A549 (cell line): ENCODE measurements around the gene PLEKHA5. TPM values are rescaled to one million over a fixed set of nuclear protein-coding genes. Genes with fewer than 3 reads are reported as not detected.
A peak's percentile ranks its signal among the peaks of the same experiment; 100 is the strongest.

Experiments
- ATAC-seq, 2 experiments: fragments of 200-7000 bp in 1 of 2; fragments of >200 bp in 1 of 2; cut with Nextera tagmentation in 1 of 2; cut with Tn5 transposase in 1 of 2; 3 replicates each; pipeline versions ENCODE4 v1.8.0 to v1.9.1; 2018 to 2020; ENCODE audit warnings: mild to moderate bottlenecking in 1 of 2, moderate library complexity in 1 of 2
- CTCF ChIA-PET: fragments of 300-600 bp; sonication (Branson Sonifier 250); formaldehyde crosslinking; extraction: SDS; loops from one replicate; lab custom pipeline; 2021; ENCODE audit warnings: antibody characterized with exemption, inconsistent platforms; lab: Yijun Ruan, JAX
- POLR2A ChIA-PET: fragments of 350-600 bp; formaldehyde crosslinking; extraction: SDS; loops from one replicate; lab custom pipeline; 2021; ENCODE audit warnings: antibody characterized with exemption, inconsistent platforms; lab: Yijun Ruan, JAX
- DNase-seq, 2 experiments: peaks; one replicate each; pipeline versions ENCODE4 v3.0.0 to v3.0.0-alpha.2; 2011 to 2016; ENCODE audit warnings: low read depth in 1 of 2, low spot score in 1 of 2
- FAIRE-seq: peaks from 2 replicates; lab custom pipeline; 2011; peaks lifted over from hg19 to GRCh38; lab: Jason Lieb, UNC
- H3K27ac ChIP-seq, 2 experiments: fragments of >200 bp; sonication (Bioruptor Twin); formaldehyde crosslinking; 3 replicates each; pipeline ENCODE4 v1.5.1; 2016 to 2017
- H3K4me1 ChIP-seq: fragments of >200 bp; sonication (Bioruptor Twin); formaldehyde crosslinking; 3 replicates; pipeline ENCODE4 v1.6.1; 2016
- H3K4me2 ChIP-seq: fragments of >200 bp; sonication (Bioruptor Twin); formaldehyde crosslinking; 3 replicates; pipeline ENCODE4 v1.6.1; 2016
- H3K4me3 ChIP-seq: fragments of >200 bp; sonication (Bioruptor Twin); formaldehyde crosslinking; 3 replicates; pipeline ENCODE4 v1.5.1; 2016
- H3K9me3 ChIP-seq: fragments of >200 bp; sonication (Bioruptor Twin); formaldehyde crosslinking; 3 replicates; pipeline ENCODE4 v1.6.1; 2016
- ATOH8 ChIP-seq: fragments of 250-450 bp; sonication (Bioruptor Pico); IDR thresholded peaks from 2 replicates; pipeline ENCODE4 v1.5.0; 2020; ENCODE audit warnings: low read depth, mild to moderate bottlenecking, moderate library complexity
- BHLHE40 ChIP-seq: IDR thresholded peaks from 2 replicates; pipeline ENCODE4 v1.6.1; 2012; ENCODE audit warnings: low read depth, low read length, inconsistent platforms
- CBX8 ChIP-seq: fragments of 200-600 bp; sonication (generic); IDR thresholded peaks from 2 replicates; pipeline ENCODE4 v1.6.1; 2016
- CHD2 ChIP-seq: fragments of 150-350 bp; IDR thresholded peaks from 2 replicates; pipeline ENCODE4 v1.6.1; 2014; ENCODE audit warnings: low read length; ENCODE audit not compliant: partially characterized antibody
- E2F6 ChIP-seq: IDR thresholded peaks from 2 replicates; pipeline ENCODE4 v1.6.1; 2012; ENCODE audit warnings: low read depth, borderline replicate concordance
- ELK1 ChIP-seq: fragments of 150-350 bp; IDR thresholded peaks from 2 replicates; pipeline ENCODE4 v1.6.1; 2014; ENCODE audit warnings: low read depth, mild to moderate bottlenecking, low read length
- FOSB ChIP-seq: fragments of 250-450 bp; sonication (Bioruptor Pico); IDR thresholded peaks from 2 replicates; pipeline ENCODE4 v1.5.0; 2020; ENCODE audit warnings: mild to moderate bottlenecking, moderate library complexity
- GATA3 ChIP-seq: IDR thresholded peaks from 2 replicates; pipeline ENCODE4 v1.6.1; 2012; ENCODE audit warnings: borderline replicate concordance
- HES2 ChIP-seq: fragments of >200 bp; sonication (Bioruptor Twin); formaldehyde crosslinking; IDR thresholded peaks from 2 replicates; pipeline ENCODE4 v1.6.1; 2016
- HOXA7 ChIP-seq: fragments of 250-450 bp; sonication (Bioruptor Pico); IDR thresholded peaks from 2 replicates; pipeline ENCODE4 v1.5.0; 2020; ENCODE audit warnings: mild to moderate bottlenecking, moderate library complexity
- HOXB13 ChIP-seq: fragments of 250-450 bp; sonication (Bioruptor Pico); IDR thresholded peaks from 2 replicates; pipeline ENCODE4 v1.5.0; 2020; ENCODE audit warnings: low read depth, mild to moderate bottlenecking, moderate library complexity
- HOXB5 ChIP-seq: fragments of 250-450 bp; sonication (Bioruptor Pico); IDR thresholded peaks from 2 replicates; pipeline ENCODE4 v1.5.0; 2020; ENCODE audit warnings: mild to moderate bottlenecking, moderate library complexity
- JUN ChIP-seq, 2 experiments: fragments of >200 bp; sonication (Bioruptor Twin); formaldehyde crosslinking; IDR thresholded peaks; 2 replicates in 1 of 2; 3 replicates in 1 of 2; pipeline ENCODE4 v1.6.1; 2016 to 2017
- JUNB ChIP-seq: fragments of >200 bp; sonication (Bioruptor Twin); formaldehyde crosslinking; IDR thresholded peaks from 2 replicates; pipeline ENCODE4 v1.6.1; 2016
- KDM1A ChIP-seq: fragments of 200-600 bp; sonication (generic); IDR thresholded peaks from 2 replicates; pipeline ENCODE4 v1.6.1; 2016; ENCODE audit warnings: low read depth, mild to moderate bottlenecking
- KDM5A ChIP-seq: fragments of 200-600 bp; sonication (generic); IDR thresholded peaks from 2 replicates; pipeline ENCODE4 v1.6.1; 2016; ENCODE audit warnings: antibody characterized with exemption, mild to moderate bottlenecking
- MAFK ChIP-seq: fragments of 450-650 bp; IDR thresholded peaks from 2 replicates; pipeline ENCODE4 v1.6.1; 2014; ENCODE audit not compliant: partially characterized antibody
- MAX ChIP-seq: IDR thresholded peaks from 2 replicates; pipeline ENCODE4 v1.6.1; 2012
- MAZ ChIP-seq: fragments of 150-350 bp; IDR thresholded peaks from 2 replicates; pipeline ENCODE4 v1.6.1; 2014; ENCODE audit warnings: antibody characterized with exemption, low read depth, low read length, borderline replicate concordance
- MYC ChIP-seq: IDR thresholded peaks from 2 replicates; pipeline ENCODE4 v1.6.1; 2012; ENCODE audit warnings: mild to moderate bottlenecking, inconsistent platforms, low read length, improper control_type of control experiment, borderline replicate concordance
- NFE2L2 ChIP-seq: fragments of 150-350 bp; conservative IDR thresholded peaks from 2 replicates; pipeline ENCODE4 v1.6.1; 2014; ENCODE audit warnings: low read length
- NR3C1 ChIP-seq: fragments of >200 bp; sonication (Bioruptor Twin); formaldehyde crosslinking; IDR thresholded peaks from 3 replicates; pipeline ENCODE4 v1.6.1; 2017
- POLR2AphosphoS2 ChIP-seq: conservative IDR thresholded peaks from 2 replicates; pipeline ENCODE4 v1.6.1; 2012; ENCODE audit warnings: low read length, improper control_type of control experiment, inconsistent platforms
- RFX5 ChIP-seq: fragments of 450-650 bp; IDR thresholded peaks from 2 replicates; pipeline ENCODE4 v1.7.1; 2014; ENCODE audit warnings: antibody characterized with exemption, mild to moderate bottlenecking, moderate library complexity
- TFCP2L1 ChIP-seq: fragments of 250-450 bp; sonication (Bioruptor Pico); IDR thresholded peaks from 2 replicates; pipeline ENCODE4 v1.5.0; 2021; ENCODE audit warnings: mild to moderate bottlenecking
- TP53 ChIP-seq: fragments of 250-450 bp; sonication (Bioruptor Pico); IDR thresholded peaks from 2 replicates; pipeline ENCODE4 v1.5.0; 2021; ENCODE audit warnings: mild to moderate bottlenecking, moderate library complexity
- USF2 ChIP-seq: fragments of 450-650 bp; IDR thresholded peaks from 2 replicates; pipeline ENCODE4 v1.6.1; 2014; ENCODE audit warnings: antibody characterized with exemption
- WGBS: methylation state at CpG from one replicate; pipeline ENCODE4 v1.1.6; 2017; ENCODE audit errors: missing lambda C conversion rate; 5-methylcytosine and 5-hydroxymethylcytosine counted together
- polyA plus RNA-seq, 4 experiments: library from polyadenylated mRNA; depleted of rRNA in 3 of 4; stranded (reverse); fragments of >200 nt; fragmentation: RNase III in 1 of 4; extraction: RNeasy Plus Mini Kit Qiagen cat#74134 plus additional on column Dnase treatment in 1 of 4; gene quantifications; 2 replicates in 3 of 4; 3 replicates in 1 of 4; pipeline ENCODE4 v1.2.3, GENCODE V29; 2011 to 2017

Gene PLEKHA5
- polyA plus RNA-seq, 2 of the 4 experiments (the other 2 are of a cell fraction), result 7.6 to 13.2 TPM

GRCh38 chr12:19322376-19322775, 192.8 kb downstream of the PLEKHA5 start:
- 95% methylated on average over 5 of the region's 5 CpGs for WGBS
- CTCF ChIA-PET, result interaction anchor here (0.6 kb wide), 1 partner anchor 176 kb away, joined by 3 read pairs; no protein-coding TSS in a partner anchor

GRCh38 chr12:19323805-19324204, 194.3 kb downstream of the PLEKHA5 start:
- ChIA-PET POLR2A (interaction anchor here (0.5 kb wide), 1 partner anchor 72 kb away, joined by 3 read pairs; no protein-coding TSS in a partner anchor), CTCF (interaction anchor here (0.6 to 0.7 kb wide), 3 partner anchors 12 to 596 kb away, joined by 3 to 4 read pairs (median 3); no protein-coding TSS in a partner anchor)
- TF ChIP-seq CBX8, result no peak
- TF ChIP-seq MAZ, result no peak
- Histone ChIP-seq H3K4me1 (no peaks in the 10 kb centered on the region), H3K4me2 (no peak overlapping the region), H3K4me3 (no peak overlapping the region), H3K9me3 (no peaks in the 10 kb centered on the region), H3K27ac (no peak overlapping the region)
- WGBS, result 24% methylated on average over 2 of the region's 2 CpGs
- no peak for FAIRE-seq
- DNase-seq, result no peak
- no peak for ATAC-seq

More at GRCh38 chr12:19322376-19322775, 192.8 kb downstream of the PLEKHA5 start:
- H3K4me1 ChIP-seq, result no peaks in the 10 kb centered on the region
- no peak for TF ChIP-seq POLR2AphosphoS2
- TF ChIP-seq HOXB13 (CRISPR knock-in tag), result no peak
- TF ChIP-seq CHD2, result no peak
- TF ChIP-seq MAZ, result no peak
- no peak for TF ChIP-seq JUNB
- no peak for TF ChIP-seq MYC
- no peak for TF ChIP-seq KDM5A
- no peak for TF ChIP-seq ELK1
- TF ChIP-seq MAX, result no peak
- no peak for TF ChIP-seq BHLHE40
- no peak for TF ChIP-seq NFE2L2
- TF ChIP-seq FOSB, result no peak
- TF ChIP-seq MAFK, result no peak
- H3K27ac ChIP-seq, result no peak overlapping the region
- no peak for ATAC-seq
- H3K4me3 ChIP-seq, result no peak overlapping the region
- FAIRE-seq, result peak; percentile 23
- H3K4me2 ChIP-seq, result no peak overlapping the region
- DNase-seq, result no peak
- no peaks in the 10 kb centered on the region for H3K9me3 ChIP-seq
- POLR2A ChIA-PET, result no interaction called here

- no peak for FAIRE-seq
- ChIA-PET POLR2A (no interaction called here), CTCF (no interaction called here)
These were observed 196.6 kb downstream of the PLEKHA5 start for GRCh38 chr12:19326102-19326501.

GRCh38 chr12:19332196-19332595, 202.7 kb downstream of the PLEKHA5 start:
- ChIA-PET CTCF (no interaction called here), POLR2A (no interaction called here)
- FAIRE-seq (no peak), ATAC-seq (no peak), DNase-seq (no peak)
- Histone ChIP-seq H3K4me2 (no peak overlapping the region), H3K4me3 (no peak overlapping the region), H3K4me1 (no peaks in the 10 kb centered on the region), H3K9me3 (no peaks in the 10 kb centered on the region), H3K27ac (no peak overlapping the region)
- TF ChIP-seq HES2, result no peak
- no peak for TF ChIP-seq KDM1A
- TF ChIP-seq ELK1, result no peak
- TF ChIP-seq HOXB5 (CRISPR knock-in tag), result no peak
- TF ChIP-seq HOXB13 (CRISPR knock-in tag), result no peak
- no peak for TF ChIP-seq E2F6
- TF ChIP-seq GATA3, result no peak
- TF ChIP-seq TFCP2L1 (CRISPR knock-in tag), result no peak
- TF ChIP-seq HOXA7 (CRISPR knock-in tag), result no peak
- TF ChIP-seq RFX5, result no peak
- no peak for TF ChIP-seq KDM5A
- no peak for TF ChIP-seq ATOH8 (CRISPR knock-in tag)
- no peak for TF ChIP-seq JUNB
- TF ChIP-seq BHLHE40, result no peak
- TF ChIP-seq POLR2AphosphoS2, result no peak
- TF ChIP-seq NR3C1, result no peak
- no peak for TF ChIP-seq TP53

More at GRCh38 chr12:19326102-19326501, 196.6 kb downstream of the PLEKHA5 start:
- Histone ChIP-seq H3K27ac (no peak overlapping the region), H3K9me3 (no peaks in the 10 kb centered on the region), H3K4me2 (no peak overlapping the region), H3K4me1 (no peaks in the 10 kb centered on the region), H3K4me3 (no peak overlapping the region)
- DNase-seq, result no peak
- no peak for TF ChIP-seq USF2
- no peak for TF ChIP-seq JUN (IDR thresholded peaks at IDR 0.05)
- no peak for ATAC-seq
